SK-N-SH treated with all-trans-retinoic acid at 6 μM for 48 hours (cell line): ENCODE data around the gene STXBP1.

Experiments used
- SNAI2 ChIP-seq: fragments of 250-450 bp; sonication (Bioruptor Pico); IDR thresholded peaks from 2 replicates; pipeline ENCODE4 v1.5.0; 2020; ENCODE audit warnings: mild to moderate bottlenecking, moderate library complexity
- TOX ChIP-seq: fragments of 250-450 bp; sonication (Bioruptor Pico); IDR thresholded peaks from 2 replicates; pipeline ENCODE4 v1.8.0; 2021; ENCODE audit warnings: mild to moderate bottlenecking, moderate library complexity, borderline replicate concordance

- TF ChIP-seq SNAI2 (CRISPR knock-in tag), result no peak
- TF ChIP-seq TOX (CRISPR knock-in tag), result no peak
Measured at GRCh38 chr9:127700140-127700539, 88.1 kb downstream of the STXBP1 start.
